ENCODE data around the gene SLC66A2.

- TF ChIP-seq CTCF (conservative IDR thresholded peaks at IDR 0.05) = no peak
- TF ChIP-seq ZFX (IDR thresholded peaks at IDR 0.05) = no peak
Measured at GRCh38 chr18:79934311-79935097, 16.9 kb downstream of the SLC66A2 start.

Data from C4-2B (cell line).